ENCODE measurements around the gene BDH1. TPM values are rescaled to one million over a fixed set of nuclear protein-coding genes. Genes with fewer than 3 reads are reported as not detected.
A peak's percentile ranks its signal among the peaks of the same experiment; 100 is the strongest.
"Not testable (repeated sequence)": the region's sequence is repeated elsewhere in the genome, so short reads cannot be mapped to it uniquely, and the experiment has no call there.

The BDH1 gene
- total RNA-seq (10 to 100 TPM; 13.2 to 30.5 (median 25.9) TPM), polyA plus RNA-seq (19.8 TPM)
- long read RNA-seq, donor 1, transcript BDH1-203 (8 exons, 3,546 nt): minor isoform, 5 of 30 reads
- long read RNA-seq, donor 1, transcript BDH1-202 (7 exons, 3,455 nt): major isoform, 19 of 30 reads
- long read RNA-seq, donor 1, partial matches to known transcripts: 0 of 30 reads
- long read RNA-seq, donor 1, other reads (novel, unspliced or antisense): 4 of 30 reads
- long read RNA-seq, donor 2, transcript BDH1-202 (7 exons, 3,455 nt): major isoform, 25 of 32 reads
- long read RNA-seq, donor 2, partial matches to known transcripts: 1 of 32 reads
- long read RNA-seq, donor 2, other reads (novel, unspliced or antisense): 3 of 32 reads
- long read RNA-seq, donor 3, transcript BDH1-202 (7 exons, 3,455 nt): major isoform, 57 of 68 reads
- long read RNA-seq, donor 3, transcript BDH1-203 (8 exons, 3,546 nt): minor isoform, 5 of 68 reads
- long read RNA-seq, donor 3, partial matches to known transcripts: 0 of 68 reads
- long read RNA-seq, donor 3, other reads (novel, unspliced or antisense): 6 of 68 reads
- long read RNA-seq, donor 4, transcript BDH1-202 (7 exons, 3,455 nt): major isoform, 24 of 35 reads
- long read RNA-seq, donor 4, transcript BDH1-203 (8 exons, 3,546 nt): minor isoform, 5 of 35 reads
- long read RNA-seq, donor 4, partial matches to known transcripts: 1 of 35 reads
- long read RNA-seq, donor 4, other reads (novel, unspliced or antisense): 5 of 35 reads

- intact Hi-C loops (cut with DNase I): no loop called here
- DNase-seq: peak; percentile 37 to 72 (median 68)
- Histone ChIP-seq H3K4me3 (ENCODE audit: low read length) (peak within 1 kb of the TSS; percentile 44), H3K9me3 (ENCODE audit: control insufficient read depth, low read length) (no peaks in the 10 kb centered on the region), H3K4me1 (ENCODE audit: control insufficient read depth, insufficient read depth, low read length) (no peaks in the 10 kb centered on the region), H3K27ac (ENCODE audit: low read length) (peak within 1 kb of the TSS; percentile 57), H3K27me3 (ENCODE audit: control insufficient read depth, insufficient read depth) (no peaks in the 10 kb centered on the region)
- WGBS: under 1% methylated on average over 96 of the region's 96 CpGs
- peak; percentile 8 to 37 for ATAC-seq
Measured at GRCh38 chr3:197555281-197556261, at the start of gene BDH1. Gene BDH1, minus strand, starts transcription at chr3:197555968. Its CDS starts 9,525 bp downstream, at chr3:197546443.

GRCh38 chr3:197603317-197603933, 47.7 kb upstream of the BDH1 start:
- Histone ChIP-seq H3K4me3 (ENCODE audit: low read length) (no peak overlapping the region), H3K27me3 (ENCODE audit: control insufficient read depth, insufficient read depth) (no peaks in the 10 kb centered on the region), H3K9me3 (ENCODE audit: control insufficient read depth, low read length) (no peaks in the 10 kb centered on the region), H3K4me1 (ENCODE audit: control insufficient read depth, insufficient read depth, low read length) (no peaks in the 10 kb centered on the region), H3K27ac (ENCODE audit: low read length) (no peak overlapping the region)
- intact Hi-C loops (cut with DNase I): no loop called here
- WGBS: 93% methylated on average over 15 of the region's 15 CpGs
- DNase-seq: no peak
- no peak for ATAC-seq

GRCh38 chr3:197602351-197602750, 46.6 kb upstream of the BDH1 start:
- DNase-seq; H3K4me1 ChIP-seq (ENCODE audit: control insufficient read depth, insufficient read depth, low read length); H3K27ac ChIP-seq (ENCODE audit: low read length); ATAC-seq; H3K27me3 ChIP-seq (ENCODE audit: control insufficient read depth, insufficient read depth); intact Hi-C loops (cut with DNase I); H3K9me3 ChIP-seq (ENCODE audit: control insufficient read depth, low read length); H3K4me3 ChIP-seq (ENCODE audit: low read length): not testable (repeated sequence)
- WGBS: 96% methylated on average over 31 of the region's 31 CpGs

GRCh38 chr3:197601566-197601840, 45.7 kb upstream of the BDH1 start:
- WGBS: 64% methylated on average over 2 of the region's 2 CpGs
- H3K27ac ChIP-seq (ENCODE audit: low read length); H3K4me1 ChIP-seq (ENCODE audit: control insufficient read depth, insufficient read depth, low read length); H3K4me3 ChIP-seq (ENCODE audit: low read length); H3K27me3 ChIP-seq (ENCODE audit: control insufficient read depth, insufficient read depth); DNase-seq; intact Hi-C loops (cut with DNase I); ATAC-seq; H3K9me3 ChIP-seq (ENCODE audit: control insufficient read depth, low read length): not testable (repeated sequence)

GRCh38 chr3:197600796-197601565, 45.2 kb upstream of the BDH1 start:
- H3K9me3 ChIP-seq (ENCODE audit: control insufficient read depth, low read length): no peaks in the 10 kb centered on the region
- DNase-seq: no peak
- H3K4me3 ChIP-seq (ENCODE audit: low read length): no peak overlapping the region
- intact Hi-C loops (cut with DNase I): no loop called here
- no peaks in the 10 kb centered on the region for H3K27me3 ChIP-seq (ENCODE audit: control insufficient read depth, insufficient read depth)
- no peaks in the 10 kb centered on the region for H3K4me1 ChIP-seq (ENCODE audit: control insufficient read depth, insufficient read depth, low read length)
- 85% methylated on average over 22 of the region's 22 CpGs for WGBS
- peak; percentile 4 to 12 for ATAC-seq
- no peak overlapping the region for H3K27ac ChIP-seq (ENCODE audit: low read length)

GRCh38 chr3:197599089-197599765, 43.5 kb upstream of the BDH1 start:
- Histone ChIP-seq H3K9me3 (ENCODE audit: control insufficient read depth, low read length) (no peaks in the 10 kb centered on the region), H3K27ac (ENCODE audit: low read length) (no peak overlapping the region), H3K4me3 (ENCODE audit: low read length) (no peak overlapping the region), H3K27me3 (ENCODE audit: control insufficient read depth, insufficient read depth) (no peaks in the 10 kb centered on the region), H3K4me1 (ENCODE audit: control insufficient read depth, insufficient read depth, low read length) (no peaks in the 10 kb centered on the region)
- peak; percentile 73 to 86 (median 76) for DNase-seq
- 27% methylated on average over 22 of the region's 22 CpGs for WGBS
- intact Hi-C loops (cut with DNase I): no loop called here
- peak; percentile 85 to 92 for ATAC-seq

GRCh38 chr3:197598404-197598980, 42.7 kb upstream of the BDH1 start:
- Histone ChIP-seq H3K4me1 (ENCODE audit: control insufficient read depth, insufficient read depth, low read length) (no peaks in the 10 kb centered on the region), H3K4me3 (ENCODE audit: low read length) (no peak overlapping the region), H3K27ac (ENCODE audit: low read length) (no peak overlapping the region), H3K9me3 (ENCODE audit: control insufficient read depth, low read length) (no peaks in the 10 kb centered on the region), H3K27me3 (ENCODE audit: control insufficient read depth, insufficient read depth) (no peaks in the 10 kb centered on the region)
- WGBS: 71% methylated on average over 15 of the region's 15 CpGs
- peak in 1 of 2 donors; percentile 6 for ATAC-seq
- intact Hi-C loops (cut with DNase I): no loop called here
- DNase-seq: no peak

GRCh38 chr3:197597335-197597734, 41.6 kb upstream of the BDH1 start:
- Histone ChIP-seq H3K9me3 (ENCODE audit: control insufficient read depth, low read length) (no peaks in the 10 kb centered on the region), H3K27me3 (ENCODE audit: control insufficient read depth, insufficient read depth) (no peaks in the 10 kb centered on the region), H3K4me1 (ENCODE audit: control insufficient read depth, insufficient read depth, low read length) (no peaks in the 10 kb centered on the region), H3K4me3 (ENCODE audit: low read length) (no peak overlapping the region), H3K27ac (ENCODE audit: low read length) (no peak overlapping the region)
- no peak for DNase-seq
- intact Hi-C loops (cut with DNase I): no loop called here
- no peak for ATAC-seq
- WGBS: 58% methylated on average over 4 of the region's 4 CpGs

- intact Hi-C loops (cut with DNase I): no loop called here
- Histone ChIP-seq H3K27me3 (ENCODE audit: control insufficient read depth, insufficient read depth) (no peaks in the 10 kb centered on the region), H3K27ac (ENCODE audit: low read length) (no peak overlapping the region), H3K4me1 (ENCODE audit: control insufficient read depth, insufficient read depth, low read length) (no peaks in the 10 kb centered on the region), H3K4me3 (ENCODE audit: low read length) (no peak overlapping the region), H3K9me3 (ENCODE audit: control insufficient read depth, low read length) (no peaks in the 10 kb centered on the region)
- DNase-seq (no peak), ATAC-seq (no peak)
- WGBS: 56% methylated on average over 12 of the region's 12 CpGs
Measured at GRCh38 chr3:197595470-197596185, 39.9 kb upstream of the BDH1 start.
